ENCODE measurements around the gene UBE2N.

GRCh38 chr12:93442411-93443340, 929 bp upstream of the UBE2N start:
- no peak for TF ChIP-seq EZH2 (IDR thresholded peaks at IDR 0.05)
- no peak for TF ChIP-seq POLR2AphosphoS5 (IDR thresholded peaks at IDR 0.05; ENCODE audit: borderline replicate concordance, low read depth, low read length)

All from SK-N-MC (cell line).